ENCODE data around the gene ACTMAP. TPM values are rescaled to one million over a fixed set of nuclear protein-coding genes. Genes with fewer than 3 reads are reported as not detected.

Gene ACTMAP
- 7.4 to 11.3 TPM (median 10.4 TPM) in 3 replicates for total RNA-seq
- long read RNA-seq, partial matches to known transcripts, result 4 of 9 reads
- long read RNA-seq, other reads (novel, unspliced or antisense), result 5 of 9 reads

GRCh38 chr19:40750058-40750873 lies at the start of gene ACTMAP:
Gene ACTMAP, minus strand, starts transcription at chr19:40750477. Its CDS starts 674 bp downstream, at chr19:40749803.
- peak within 1 kb of the TSS; percentile 99 for H3K27ac Mint-ChIP-seq (ENCODE audit: unreplicated experiment)
- H3K4me1 Mint-ChIP-seq (ENCODE audit: low read depth), result peaks cover 55% of the 10 kb centered on the region
- H3K9me3 Mint-ChIP-seq (ENCODE audit: low read depth), result no peaks in the 10 kb centered on the region
- H3K4me3 Mint-ChIP-seq (ENCODE audit: unreplicated experiment), result peak within 1 kb of the TSS; percentile 94
- no peak for TF ChIP-seq CTCF (IDR thresholded peaks at IDR 0.05)
- H3K36me3 Mint-ChIP-seq (ENCODE audit: low read depth), result peaks cover 3% of the 10 kb centered on the region
- no peaks in the 10 kb centered on the region for H3K27me3 Mint-ChIP-seq (ENCODE audit: low read depth)
- DNase-seq (ENCODE audit: low spot score), result peak; percentile 99

- no peak for TF ChIP-seq CTCF (IDR thresholded peaks at IDR 0.05)
- no peaks in the 10 kb centered on the region for H3K9me3 Mint-ChIP-seq (ENCODE audit: low read depth)
- H3K4me1 Mint-ChIP-seq (ENCODE audit: low read depth), result peaks cover 61% of the 10 kb centered on the region
- peak overlapping the region; percentile 92 for H3K4me3 Mint-ChIP-seq (ENCODE audit: unreplicated experiment)
- peaks cover 10% of the 10 kb centered on the region for H3K36me3 Mint-ChIP-seq (ENCODE audit: low read depth)
- H3K27me3 Mint-ChIP-seq (ENCODE audit: low read depth), result no peaks in the 10 kb centered on the region
- peak overlapping the region; percentile 92 for H3K27ac Mint-ChIP-seq (ENCODE audit: unreplicated experiment)
- DNase-seq (ENCODE audit: low spot score), result no peak
These were observed 49.5 kb upstream of the ACTMAP start for GRCh38 chr19:40799558-40800338.

GRCh38 chr19:40798683-40799557 lies 48.6 kb upstream of the ACTMAP start, which contains the start of gene EGLN2:
Gene EGLN2, plus strand, starts transcription at chr19:40799191. Its CDS starts 1,382 bp downstream, at chr19:40800573.
- Mint-ChIP-seq H3K36me3 (ENCODE audit: low read depth) (peaks cover 10% of the 10 kb centered on the region), H3K9me3 (ENCODE audit: low read depth) (no peaks in the 10 kb centered on the region), H3K27ac (ENCODE audit: unreplicated experiment) (peak within 1 kb of the TSS; percentile 95), H3K4me1 (ENCODE audit: low read depth) (peaks cover 52% of the 10 kb centered on the region), H3K4me3 (ENCODE audit: unreplicated experiment) (peak within 1 kb of the TSS; percentile 92), H3K27me3 (ENCODE audit: low read depth) (no peaks in the 10 kb centered on the region)
- peak; percentile 100 for DNase-seq (ENCODE audit: low spot score)
- TF ChIP-seq CTCF (IDR thresholded peaks at IDR 0.05), result peak; percentile 54

- Mint-ChIP-seq H3K4me1 (ENCODE audit: low read depth) (peaks cover 46% of the 10 kb centered on the region), H3K4me3 (ENCODE audit: unreplicated experiment) (peak overlapping the region; percentile 74), H3K36me3 (ENCODE audit: low read depth) (peaks cover 10% of the 10 kb centered on the region), H3K27me3 (ENCODE audit: low read depth) (no peaks in the 10 kb centered on the region), H3K9me3 (ENCODE audit: low read depth) (no peaks in the 10 kb centered on the region), H3K27ac (ENCODE audit: unreplicated experiment) (peak overlapping the region; percentile 95)
- TF ChIP-seq CTCF (IDR thresholded peaks at IDR 0.05), result peak; percentile 81
- no peak for DNase-seq (ENCODE audit: low spot score)
These were observed 47.8 kb upstream of the ACTMAP start for GRCh38 chr19:40797963-40798682.

Data from chondrocyte (in vitro differentiated cells).